Forelimb muscle (tissue), 1 donor: ENCODE data around the gene RRBP1. TPM values are rescaled to one million over a fixed set of nuclear protein-coding genes. Genes with fewer than 3 reads are reported as not detected.

Experiments used
- DNase-seq: peaks from one replicate; pipeline ENCODE4 v3.0.0-alpha.2; 2013; ENCODE audit warnings: low read depth
- polyA plus RNA-seq: library from polyadenylated mRNA; unstranded; fragments of 120-200 nt; gene quantifications from one replicate; pipeline ENCODE4 v1.2.1, GENCODE V29; 2013; ENCODE audit not compliant: insufficient read length

RRBP1 gene
- polyA plus RNA-seq, 1 donor: 91.5 TPM

- DNase-seq: no peak
Observed at GRCh38 chr20:17683218-17684076, 1.4 kb upstream of the RRBP1 start.

GRCh38 chr20:17682889-17683198 lies 802 bp upstream of the RRBP1 start:
- DNase-seq: no peak

- DNase-seq: no peak
Observed at GRCh38 chr20:17681726-17682102, 328 bp downstream of the RRBP1 start.

- DNase-seq: no peak
Observed at GRCh38 chr20:17680836-17681725, 961 bp downstream of the RRBP1 start.

GRCh38 chr20:17679941-17680835 lies 1.9 kb downstream of the RRBP1 start:
- peak; percentile 29 for DNase-seq

- no peak for DNase-seq
Observed at GRCh38 chr20:17678886-17679285, 3.2 kb downstream of the RRBP1 start.

- no peak for DNase-seq
Observed at GRCh38 chr20:17678295-17678694, 3.7 kb downstream of the RRBP1 start.

- no peak for DNase-seq
Observed at GRCh38 chr20:17676942-17677341, 5.1 kb downstream of the RRBP1 start.

- no peak for DNase-seq
Observed at GRCh38 chr20:17676378-17676759, 5.7 kb downstream of the RRBP1 start.

- DNase-seq: no peak
Observed at GRCh38 chr20:17675519-17676377, 6.3 kb downstream of the RRBP1 start.

- DNase-seq: no peak
Observed at GRCh38 chr20:17674722-17675518, 7.1 kb downstream of the RRBP1 start.

- DNase-seq: no peak
Observed at GRCh38 chr20:17673084-17673483, 9.0 kb downstream of the RRBP1 start.

- no peak for DNase-seq
Observed at GRCh38 chr20:17671565-17671964, 10.5 kb downstream of the RRBP1 start.

- DNase-seq: no peak
Observed at GRCh38 chr20:17671011-17671410, 11.0 kb downstream of the RRBP1 start.

- DNase-seq: no peak
Observed at GRCh38 chr20:17669306-17669931, 12.6 kb downstream of the RRBP1 start.

- DNase-seq: no peak
Observed at GRCh38 chr20:17668432-17668831, 13.6 kb downstream of the RRBP1 start.

- DNase-seq: no peak
Observed at GRCh38 chr20:17667445-17667844, 14.6 kb downstream of the RRBP1 start.

- peak; percentile 70 for DNase-seq
Observed at GRCh38 chr20:17666481-17666880, 15.6 kb downstream of the RRBP1 start.

- DNase-seq: no peak
Observed at GRCh38 chr20:17665756-17666155, 16.3 kb downstream of the RRBP1 start.
